Ovary (tissue), 3 donors: Measurements from ENCODE around the gene GMNN.

Experiments used
- CTCF ChIP-seq, 3 donors: fragments of 450-650 bp in 2 of 3; fragments of 200-600 bp in 1 of 3; IDR thresholded peaks; one replicate each; pipeline versions ENCODE4 v1.5.1 to v1.8.0; 2016 to 2022; ENCODE audit warnings: antibody characterized with exemption in 3 of 3, mild to moderate bottlenecking in 1 of 3
- EP300 ChIP-seq: sonication (generic); formaldehyde crosslinking; IDR thresholded peaks from one replicate; pipeline ENCODE4 v1.6.1; 2017; ENCODE audit warnings: antibody characterized with exemption
- donor health status: DM: no; HTN: no; CAD: no.

- TF ChIP-seq EP300 (no peak), CTCF (IDR thresholded peaks at IDR 0.05) (no peak)
Measured at GRCh38 chr6:24797596-24798216, 23.0 kb downstream of the GMNN start.
